GM19324 (cell line): ENCODE results near the gene ARMH3.

Experiments used
- ATAC-seq: cut with Tn5 transposase; IDR thresholded peaks from one replicate; pipeline ENCODE4 v1.9.1; 2021; ENCODE audit warnings: mild to moderate bottlenecking, moderate library complexity; ENCODE audit not compliant: unreplicated experiment, low FRiP score

The ARMH3 gene

GRCh38 chr10:101875068-101875688 lies 180.8 kb downstream of the ARMH3 start:
- ATAC-seq, result no peak

- ATAC-seq, result no peak
These were observed 181.7 kb downstream of the ARMH3 start for GRCh38 chr10:101874252-101874651.

- ATAC-seq, result no peak
These were observed 188.0 kb downstream of the ARMH3 start for GRCh38 chr10:101867931-101868330.

- peak; percentile 62 for ATAC-seq
These were observed 196.4 kb downstream of the ARMH3 start for GRCh38 chr10:101859530-101859929.

GRCh38 chr10:101858723-101859500 lies 197.1 kb downstream of the ARMH3 start:
- ATAC-seq, result peak; percentile 64

- no peak for ATAC-seq
These were observed 198.0 kb downstream of the ARMH3 start for GRCh38 chr10:101857802-101858476.

- ATAC-seq, result no peak
These were observed 199.3 kb downstream of the ARMH3 start for GRCh38 chr10:101856626-101857025.

- no peak for ATAC-seq
These were observed 204.4 kb downstream of the ARMH3 start for GRCh38 chr10:101851411-101852116.

- no peak for ATAC-seq
These were observed 205.2 kb downstream of the ARMH3 start for GRCh38 chr10:101850749-101851148.

GRCh38 chr10:101848894-101849351 lies 207.1 kb downstream of the ARMH3 start:
- no peak for ATAC-seq

GRCh38 chr10:101848408-101848807 lies 207.6 kb downstream of the ARMH3 start:
- no peak for ATAC-seq

- no peak for ATAC-seq
These were observed 210.1 kb downstream of the ARMH3 start for GRCh38 chr10:101845893-101846292.

GRCh38 chr10:101843032-101844021 lies 212.6 kb downstream of the ARMH3 start, which contains the start of gene KCNIP2:
KCNIP2 (minus strand) TSS chr10:101843800; CDS start chr10:101843568, 232 bp downstream.
- ATAC-seq, result no peak

GRCh38 chr10:101841826-101842225 lies 214.1 kb downstream of the ARMH3 start:
- no peak for ATAC-seq

GRCh38 chr10:101840741-101841453 lies 215.1 kb downstream of the ARMH3 start:
- ATAC-seq, result peak; percentile 59

GRCh38 chr10:101840102-101840684 lies 215.8 kb downstream of the ARMH3 start:
- no peak for ATAC-seq

GRCh38 chr10:101839416-101840063 lies 216.4 kb downstream of the ARMH3 start:
- ATAC-seq, result peak; percentile 34

GRCh38 chr10:101839002-101839401 lies 217.0 kb downstream of the ARMH3 start:
- no peak for ATAC-seq
